Glomerular visceral epithelial cell (primary cell): ENCODE measurements around the gene ACOT11.
"Not testable (repeated sequence)": the region's sequence is repeated elsewhere in the genome, so short reads cannot be mapped to it uniquely, and the experiment has no call there.

Source experiments
- DNase-seq: peaks from one replicate; pipeline ENCODE4 v3.0.0-alpha.2; 2016; ENCODE audit errors: extremely low spot score

The ACOT11 gene

DNA sequence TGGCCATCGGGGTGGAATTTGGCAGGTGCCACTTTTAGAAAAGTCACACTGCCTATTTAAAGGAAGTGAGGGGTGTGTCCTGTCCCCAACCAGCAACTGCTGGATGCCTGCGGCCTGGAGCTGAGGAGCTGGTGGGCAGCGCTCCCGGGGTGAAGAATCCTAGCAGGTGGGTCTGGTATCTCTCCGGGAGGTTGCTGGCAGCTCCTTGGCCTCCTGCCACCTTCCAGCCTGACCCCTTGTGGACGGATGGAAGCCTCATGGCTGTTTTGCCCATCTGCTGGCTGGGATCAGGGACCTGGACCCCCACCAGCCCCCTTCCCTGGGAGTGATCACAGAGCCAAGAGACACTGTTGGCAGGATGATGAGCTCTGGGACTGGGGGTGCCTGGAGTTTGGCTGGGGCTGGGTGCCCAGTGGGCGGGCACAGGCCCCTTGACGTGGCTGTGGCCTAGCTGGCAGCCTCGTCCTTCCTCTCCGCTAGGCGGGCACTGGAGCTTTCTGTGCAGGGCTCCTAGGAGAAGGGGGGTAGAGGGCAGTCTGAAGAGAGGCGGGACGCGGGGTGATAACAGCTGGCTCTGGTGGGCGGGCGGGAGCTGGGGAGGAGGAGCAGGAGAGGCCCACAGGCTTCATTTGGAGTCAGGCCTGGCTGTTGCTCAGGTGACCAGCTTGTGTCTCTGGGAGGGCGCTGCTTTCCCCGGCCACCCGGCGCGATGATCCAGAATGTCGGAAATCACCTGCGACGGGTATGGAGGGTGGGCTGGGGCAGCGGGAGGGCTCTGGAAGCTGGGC is at the start of gene ACOT11:
Gene ACOT11, plus strand, starts transcription at position 628 of the 788 bp plus-strand sequence. Its CDS starts 82 bp downstream, at position 710.
- DNase-seq, result peak; percentile 24

DNA sequence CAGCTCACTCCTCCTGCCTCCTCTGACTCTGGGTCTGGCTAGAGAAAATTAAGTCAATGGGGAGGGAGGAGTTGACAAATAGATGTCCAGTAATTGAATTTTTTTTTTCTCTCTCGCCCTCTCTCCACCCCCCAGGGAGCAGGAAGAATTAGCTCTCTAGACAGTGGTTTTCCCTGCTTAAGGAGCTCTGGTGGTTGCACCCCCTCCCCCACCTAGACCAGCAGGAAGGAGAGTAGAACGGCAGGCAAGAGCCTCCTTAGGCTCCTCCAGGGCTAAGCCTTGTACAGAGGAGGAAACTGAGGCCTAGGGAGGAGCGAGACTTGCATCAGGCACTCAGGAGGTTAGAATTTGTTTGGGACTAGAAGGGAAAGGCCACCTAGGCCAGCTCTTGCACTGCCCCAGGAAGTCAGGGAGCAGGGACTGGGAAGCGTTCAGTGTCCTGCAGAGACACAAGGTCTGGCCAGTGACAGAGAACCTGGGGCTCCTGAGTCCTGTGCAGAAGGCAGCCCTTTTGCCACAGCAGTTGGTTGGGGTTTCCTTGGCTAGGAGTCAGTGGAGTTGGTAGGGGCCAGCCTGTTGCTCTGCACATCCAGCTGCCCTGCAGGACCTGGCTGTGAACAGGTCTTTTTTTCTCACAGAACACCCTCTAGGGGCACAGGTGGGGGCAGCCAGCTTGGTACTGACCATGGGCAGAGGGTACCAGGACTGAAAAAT is 49.5 kb upstream of the ACOT11 start:
- DNase-seq, result peak; percentile 46

DNA sequence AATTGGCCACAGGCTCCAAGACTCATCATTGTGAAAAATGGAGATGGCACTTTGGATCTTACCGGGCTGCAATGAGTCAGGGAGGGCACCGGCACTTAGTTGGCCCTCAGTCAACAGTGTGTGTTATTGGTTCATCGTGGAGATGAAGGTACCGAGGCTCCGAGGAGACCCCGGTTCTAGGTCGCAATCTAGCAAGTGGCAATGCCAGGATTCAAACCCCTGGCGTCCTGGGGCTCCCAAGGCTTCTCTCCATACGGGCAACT is 49.0 kb upstream of the ACOT11 start:
- no peak for DNase-seq

DNA sequence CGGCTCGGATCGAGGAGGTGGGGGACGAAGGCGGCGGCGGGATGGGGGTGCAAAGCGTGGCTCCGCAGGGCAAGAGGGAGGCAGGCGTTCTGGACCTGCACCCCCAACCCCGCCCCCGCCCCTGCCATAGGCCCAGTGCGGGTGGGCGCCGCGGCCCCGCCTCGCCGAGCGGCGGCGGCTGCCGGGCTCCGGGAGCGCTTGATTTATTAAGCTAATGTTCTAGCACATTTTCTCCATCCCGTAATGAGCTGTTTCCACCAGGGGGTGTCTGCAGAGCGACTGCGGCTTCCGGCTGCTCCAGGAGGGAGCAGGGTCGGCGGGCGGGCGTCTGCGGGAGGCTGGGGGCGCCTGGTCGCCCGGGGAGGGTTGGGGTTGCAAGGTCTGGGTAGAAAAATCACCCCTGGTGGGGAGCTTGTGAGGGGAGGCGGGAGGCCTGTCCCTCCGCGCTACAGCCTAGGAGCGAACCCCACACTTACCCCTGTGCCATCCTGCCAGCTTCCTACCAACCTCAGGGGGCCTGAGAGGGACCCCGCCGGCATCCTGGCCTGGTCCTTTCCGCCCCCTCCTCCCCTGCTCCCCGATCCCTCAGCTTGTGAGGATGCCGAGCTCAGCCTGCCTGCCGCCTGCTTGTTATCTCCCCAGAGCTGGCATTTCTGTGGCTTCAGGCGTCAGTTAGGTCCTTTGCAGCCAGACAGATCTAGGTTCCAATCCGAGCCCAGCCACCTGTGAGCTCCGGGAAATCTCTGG is 48.5 kb upstream of the ACOT11 start:
- DNase-seq, result peak; percentile 42

DNA sequence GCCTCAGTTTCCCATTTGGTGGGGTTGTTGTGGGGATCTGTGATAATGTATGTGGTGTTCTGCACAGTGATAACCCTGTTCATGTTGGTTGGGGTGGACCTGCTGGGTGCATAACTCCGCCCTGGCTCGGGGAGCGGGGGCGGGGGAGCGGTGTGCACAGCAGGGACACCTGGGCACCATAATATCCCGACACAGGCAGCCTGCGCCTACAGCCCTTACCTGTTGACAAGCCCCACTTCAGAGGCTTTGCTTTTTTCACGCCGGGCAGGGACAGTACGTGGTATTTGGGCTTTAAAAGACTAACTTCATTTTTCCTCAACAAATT is 48.0 kb upstream of the ACOT11 start:
- no peak for DNase-seq

DNA sequence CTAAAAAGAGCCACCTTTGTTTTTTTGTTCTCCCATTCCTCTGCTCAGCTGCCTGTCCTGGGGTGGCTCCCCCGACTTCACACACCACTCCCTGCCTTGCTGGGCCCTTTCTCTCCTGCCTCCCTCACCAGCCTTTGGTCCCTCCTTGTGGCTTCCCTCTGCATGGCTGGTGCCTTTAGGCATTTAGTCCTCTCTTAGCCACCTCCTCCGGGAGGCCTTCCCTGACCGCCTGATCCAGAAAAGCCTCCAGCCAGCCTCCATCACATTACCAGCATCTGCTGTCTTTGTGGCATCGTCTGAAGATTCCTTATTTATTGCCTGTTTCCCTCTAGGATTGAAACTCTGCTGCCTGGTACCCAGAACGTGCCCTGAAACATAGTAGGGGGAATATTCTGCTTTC is 46.2 kb upstream of the ACOT11 start:
- DNase-seq, result no peak

DNA sequence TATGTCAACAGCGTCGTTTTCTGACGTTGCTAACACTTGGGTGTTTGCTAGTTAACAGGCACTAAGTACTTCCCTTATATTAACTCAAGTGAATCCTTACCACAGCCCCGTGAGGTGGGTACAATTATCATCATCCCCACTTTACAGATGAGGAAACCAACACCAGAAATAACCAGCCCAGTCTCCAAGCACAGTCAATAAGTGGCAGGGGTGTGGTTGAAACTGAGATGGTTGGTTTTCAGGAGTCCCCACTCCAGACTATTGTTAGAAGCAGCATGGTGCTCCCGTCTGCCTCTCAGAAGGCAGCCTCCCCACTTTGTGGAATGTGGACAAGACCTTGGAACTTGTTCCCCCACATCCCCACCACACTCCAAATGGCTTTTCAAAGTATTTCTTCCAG is 45.7 kb upstream of the ACOT11 start:
- no peak for DNase-seq

DNA sequence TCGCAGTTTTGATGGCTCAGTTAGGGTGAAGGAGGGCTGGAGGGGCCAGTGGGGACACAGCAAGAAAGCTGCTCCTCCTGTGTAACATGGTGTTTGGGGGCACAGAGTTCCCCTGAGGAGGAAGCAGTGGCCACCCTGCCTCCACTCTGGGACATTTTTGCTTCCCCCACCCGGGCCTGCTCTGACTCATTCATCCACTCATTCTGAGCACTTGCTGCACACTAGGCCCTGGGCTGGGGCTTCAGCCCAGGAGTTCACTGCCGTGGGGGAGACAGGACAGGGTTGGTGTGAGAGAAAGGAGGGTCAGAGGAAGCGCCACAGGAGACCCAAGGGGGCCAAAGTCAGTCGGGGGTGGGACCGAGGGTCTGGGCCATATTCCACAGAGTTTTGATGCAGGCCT is 41.4 kb upstream of the ACOT11 start:
- DNase-seq, result no peak

DNA sequence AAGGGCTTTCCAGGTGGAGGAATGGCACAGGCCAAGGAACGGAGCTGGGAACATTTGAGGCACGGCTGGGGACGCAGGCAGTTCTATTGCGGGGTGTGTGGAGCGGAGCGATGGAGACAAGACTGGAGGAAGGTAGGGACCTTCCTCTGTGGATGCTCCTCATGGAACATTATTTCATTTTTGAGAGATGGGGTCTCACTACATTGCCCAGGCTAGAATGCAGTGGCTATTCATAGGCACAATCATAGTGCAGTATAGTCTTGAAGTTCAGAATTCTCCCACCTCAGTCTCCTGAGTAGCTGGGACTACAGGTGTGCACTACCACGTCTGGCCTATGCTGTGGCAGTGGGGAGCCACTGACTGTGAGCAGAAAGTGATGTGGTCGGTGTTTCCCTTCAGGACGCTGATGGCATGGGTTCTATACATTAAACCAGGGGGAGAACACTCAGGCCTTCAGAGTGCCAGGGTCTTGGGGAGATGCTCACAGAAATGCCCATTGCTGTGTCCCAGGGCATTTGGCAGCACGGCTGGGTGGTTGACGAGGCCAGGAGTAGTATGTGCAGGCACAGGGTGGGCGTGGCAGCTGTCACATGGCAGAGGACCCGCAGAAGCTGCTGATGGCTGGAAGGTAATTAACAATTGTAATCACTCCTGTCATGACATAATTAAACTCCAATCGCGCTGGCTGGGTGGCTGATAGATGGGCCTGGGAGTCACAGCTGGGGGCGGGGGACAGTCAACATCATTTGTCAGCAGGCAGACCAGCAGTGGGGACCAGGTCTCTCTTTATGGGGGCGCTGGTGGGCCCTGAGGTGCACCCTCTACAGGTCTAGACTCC is 40.8 kb upstream of the ACOT11 start:
- no peak for DNase-seq

DNA sequence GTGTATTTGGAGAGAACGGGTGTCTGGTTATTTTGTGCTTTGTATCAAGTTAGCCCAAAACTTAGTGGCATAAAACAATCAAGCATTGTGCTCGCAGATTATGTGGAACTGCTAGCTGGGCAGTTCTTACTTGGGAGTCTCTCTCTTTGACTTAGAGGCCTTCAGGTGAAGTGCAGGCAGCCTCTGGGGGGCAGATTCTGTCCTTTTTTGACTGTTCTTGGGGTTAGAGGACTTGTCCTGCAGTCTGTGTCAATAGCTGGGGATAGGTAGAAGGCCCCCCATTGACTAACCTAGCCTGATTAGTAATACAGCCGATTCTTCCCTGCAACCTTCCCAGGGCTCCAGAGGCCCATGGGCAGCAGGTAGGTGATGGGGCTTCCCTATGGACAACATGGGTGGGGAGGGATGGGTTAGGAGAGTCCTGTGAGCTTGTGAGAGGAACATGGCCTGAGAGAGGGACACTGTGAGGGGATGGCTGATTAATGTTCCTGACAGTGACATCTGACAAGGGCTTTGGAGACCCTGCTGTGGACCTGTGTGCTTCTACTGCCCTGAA is 37.2 kb upstream of the ACOT11 start:
- DNase-seq, result no peak

DNA sequence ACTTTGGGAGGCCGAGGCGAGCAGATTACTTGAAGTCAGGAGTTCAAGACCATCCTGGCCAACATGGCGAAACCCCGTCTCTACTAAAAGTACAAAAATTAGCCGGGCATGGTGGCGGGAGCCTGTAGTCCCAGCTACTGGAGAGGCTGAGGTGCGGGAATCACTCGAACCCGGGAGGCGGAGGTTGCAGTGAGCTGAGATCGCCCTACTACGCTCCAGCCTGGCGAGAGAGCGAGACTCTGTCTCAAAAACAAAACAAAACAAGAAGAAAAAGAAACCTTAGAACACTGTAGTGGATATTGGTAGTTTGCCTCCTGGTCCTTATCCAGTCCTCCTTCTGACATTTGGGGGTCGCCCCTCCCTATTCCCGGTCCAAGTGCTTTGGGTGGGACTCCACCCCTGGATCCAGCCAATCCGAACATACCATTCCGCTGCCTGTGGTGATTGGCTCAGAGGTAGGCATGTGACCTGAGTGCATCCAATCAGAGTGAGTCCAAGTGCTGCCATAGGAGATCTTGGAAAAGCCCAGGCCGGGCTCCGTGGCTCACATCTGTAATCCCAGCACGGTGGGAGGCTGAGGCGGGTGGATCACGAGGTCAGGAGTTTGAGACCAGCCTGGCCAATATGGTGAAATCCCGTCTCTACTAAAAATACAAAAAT is 34.0 kb upstream of the ACOT11 start:
- DNase-seq, result not testable (repeated sequence)

DNA sequence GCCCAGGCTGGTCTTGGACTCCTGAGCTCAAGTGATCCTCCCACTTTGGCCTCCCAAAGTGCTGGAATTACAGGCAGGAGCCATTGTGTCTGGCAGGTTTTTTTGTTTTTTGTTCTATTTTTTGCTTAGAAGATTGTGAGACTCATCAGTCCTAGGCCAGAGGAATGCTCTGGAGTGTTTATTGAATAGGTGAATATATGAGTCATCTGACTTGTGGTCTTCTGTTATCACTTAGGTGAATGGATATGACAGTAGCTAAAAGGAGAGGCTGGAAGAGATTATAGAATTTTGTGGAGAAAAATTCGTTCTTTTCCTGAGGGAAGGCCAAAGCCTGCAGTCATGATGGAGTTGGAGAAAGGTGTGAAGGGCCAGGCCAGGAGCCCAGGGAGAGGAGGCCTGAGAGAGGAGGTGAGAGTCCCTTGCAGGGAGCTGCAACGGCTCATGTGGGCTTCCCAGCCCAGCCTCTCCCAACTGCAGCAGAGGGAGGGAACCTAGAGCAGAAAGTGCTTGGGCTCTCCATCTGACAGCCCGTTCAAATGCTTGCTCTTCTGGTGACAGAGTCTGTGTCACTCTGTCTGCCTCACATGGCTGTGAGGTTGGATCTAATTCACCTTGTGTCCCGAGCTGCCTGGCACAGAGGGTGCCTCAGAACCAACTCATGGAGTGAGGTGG is 31.6 kb upstream of the ACOT11 start:
- no peak for DNase-seq

DNA sequence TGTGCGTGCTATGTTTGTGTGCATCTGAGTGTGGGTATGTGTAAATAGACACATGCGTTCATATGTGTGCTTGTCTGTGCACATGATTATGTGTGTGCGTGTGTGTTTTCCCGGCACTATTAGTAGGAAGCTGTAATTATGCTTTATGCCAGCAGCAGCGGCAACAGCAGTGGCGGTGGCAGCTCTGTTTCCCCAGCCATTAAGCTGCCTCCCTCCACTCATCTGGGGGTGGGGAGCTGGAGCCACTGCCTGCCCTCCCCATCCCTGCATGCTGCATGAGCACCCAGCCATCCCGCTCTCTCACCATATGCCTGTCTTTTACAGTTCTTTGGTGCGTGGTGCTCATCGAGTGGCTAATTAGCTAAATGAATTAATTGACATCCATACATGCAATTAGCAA is 30.5 kb upstream of the ACOT11 start:
- DNase-seq, result no peak

DNA sequence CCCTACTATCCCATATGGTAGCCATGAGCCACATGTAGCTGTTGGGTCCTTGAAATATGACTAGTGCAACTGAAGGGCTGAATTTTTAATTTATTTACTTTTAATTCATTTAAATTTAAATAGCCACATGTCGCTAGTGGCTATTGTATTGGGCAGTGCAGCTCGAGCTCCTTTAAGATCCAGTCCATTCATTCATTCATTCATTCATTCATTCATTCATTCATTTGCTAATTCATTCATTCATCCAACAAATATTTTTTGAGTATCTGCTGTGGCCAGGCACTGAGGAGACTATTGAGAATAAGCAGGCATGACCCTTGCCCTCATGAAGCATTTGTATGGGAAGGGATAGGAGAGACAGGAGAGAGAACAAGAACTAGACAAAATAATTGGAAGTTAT is 29.5 kb upstream of the ACOT11 start:
- DNase-seq, result no peak

DNA sequence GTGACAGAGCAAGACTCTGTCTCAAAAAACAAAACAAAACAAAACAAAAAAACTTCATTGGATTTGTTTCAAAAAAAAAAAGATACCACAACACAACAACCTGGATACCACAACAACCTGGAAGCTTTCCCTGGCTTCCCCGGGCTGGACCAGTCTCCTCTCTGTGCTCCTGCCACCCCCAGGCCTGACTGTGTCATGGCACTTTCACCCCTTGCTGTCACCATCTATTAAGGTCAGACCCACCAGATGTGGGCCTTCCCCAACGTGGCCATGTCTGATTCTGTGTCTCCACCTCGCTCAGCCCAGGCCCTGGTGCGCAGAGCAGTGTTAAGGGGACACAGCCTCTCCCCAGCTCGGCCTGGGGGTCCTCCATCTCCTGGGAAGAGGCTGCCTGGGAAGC is 28.3 kb upstream of the ACOT11 start:
- no peak for DNase-seq

DNA sequence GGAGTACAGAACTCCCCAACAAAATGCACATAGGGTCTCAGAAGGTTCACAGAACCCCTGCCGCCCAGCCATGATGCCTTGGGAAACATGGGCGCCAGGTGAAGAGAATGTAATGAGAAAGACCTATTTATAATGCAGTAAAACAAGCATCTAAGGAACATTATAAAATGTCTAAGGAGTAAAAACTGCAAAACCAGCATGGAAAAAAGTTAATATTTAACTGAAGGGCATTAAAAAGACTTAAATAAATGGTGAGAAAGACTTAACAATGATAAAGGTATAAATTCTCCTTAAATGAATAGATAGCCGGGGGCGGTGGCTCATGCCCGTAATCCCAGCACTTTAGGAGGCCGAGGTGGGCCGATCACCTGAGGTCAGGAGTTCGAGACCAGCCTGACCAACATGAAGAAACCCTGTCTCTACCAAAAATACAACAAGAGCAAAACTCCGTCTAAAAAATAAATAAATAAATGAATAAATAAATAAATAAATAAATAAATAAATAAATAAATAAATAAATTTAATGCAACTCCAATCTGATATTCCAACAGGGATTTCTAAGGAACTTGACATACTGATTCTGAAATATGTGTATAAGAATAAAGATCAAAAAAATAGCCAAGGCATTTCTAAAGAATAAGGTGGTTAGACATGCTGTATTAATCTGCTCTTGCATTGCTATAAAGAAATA is 27.3 kb upstream of the ACOT11 start:
- DNase-seq, result no peak

DNA sequence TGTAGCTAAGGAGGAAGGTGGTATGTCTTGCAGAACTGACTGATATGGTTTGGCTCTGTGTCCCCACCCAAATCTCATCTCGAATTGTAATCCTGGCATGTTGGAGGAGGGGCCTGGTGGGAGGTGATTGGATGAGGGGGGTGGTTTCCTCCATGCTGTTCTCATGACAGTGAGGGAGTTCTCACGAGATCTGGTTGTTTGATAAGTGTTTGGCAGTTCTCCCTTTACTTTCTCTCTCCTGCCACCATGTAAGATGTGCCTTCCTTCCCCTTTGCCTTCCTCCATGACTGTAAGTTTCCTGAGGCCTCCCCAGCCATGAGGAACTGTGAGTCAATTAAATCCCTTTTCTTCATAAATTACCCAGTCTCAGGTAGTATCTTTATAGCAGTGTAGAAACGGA is 21.5 kb upstream of the ACOT11 start:
- DNase-seq, result not testable (repeated sequence)

DNA sequence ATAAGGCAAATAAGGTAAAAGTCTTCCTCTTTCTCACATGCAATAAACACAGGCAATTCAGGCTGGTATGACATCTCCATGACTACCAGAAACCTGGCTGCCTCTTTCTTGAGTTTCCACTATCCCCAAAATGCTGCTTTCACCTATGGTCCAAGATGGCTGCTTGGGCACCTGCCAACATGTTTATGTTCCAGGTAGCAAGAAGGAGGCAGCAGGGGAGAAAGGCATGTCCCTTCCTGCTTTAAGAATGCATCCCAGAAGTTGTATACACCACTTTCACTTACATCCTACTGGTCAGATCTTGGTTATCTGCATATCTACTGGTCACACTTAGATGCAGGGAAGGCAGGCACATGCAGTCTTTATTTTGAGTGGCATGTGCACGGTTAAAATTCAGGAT is 19.4 kb upstream of the ACOT11 start:
- no peak for DNase-seq

DNA sequence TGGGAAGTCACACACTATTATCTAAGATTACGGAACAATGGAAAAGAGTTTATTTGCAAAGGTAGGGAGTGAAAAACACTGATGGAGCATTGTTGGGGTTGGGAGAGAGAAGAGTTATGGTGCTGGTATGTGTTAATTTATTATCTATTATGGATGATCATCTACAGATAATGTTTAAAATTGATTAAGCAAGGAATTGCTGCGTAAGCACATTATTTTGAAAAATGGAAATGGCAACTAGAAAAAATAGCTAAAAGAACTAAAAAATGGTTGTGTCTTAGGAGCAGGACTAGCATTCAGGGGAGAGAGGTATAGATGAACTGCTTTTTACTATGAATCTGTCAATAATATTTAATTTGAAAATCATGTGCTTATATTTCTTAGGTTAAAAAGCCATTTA is 16.0 kb upstream of the ACOT11 start:
- no peak for DNase-seq

DNA sequence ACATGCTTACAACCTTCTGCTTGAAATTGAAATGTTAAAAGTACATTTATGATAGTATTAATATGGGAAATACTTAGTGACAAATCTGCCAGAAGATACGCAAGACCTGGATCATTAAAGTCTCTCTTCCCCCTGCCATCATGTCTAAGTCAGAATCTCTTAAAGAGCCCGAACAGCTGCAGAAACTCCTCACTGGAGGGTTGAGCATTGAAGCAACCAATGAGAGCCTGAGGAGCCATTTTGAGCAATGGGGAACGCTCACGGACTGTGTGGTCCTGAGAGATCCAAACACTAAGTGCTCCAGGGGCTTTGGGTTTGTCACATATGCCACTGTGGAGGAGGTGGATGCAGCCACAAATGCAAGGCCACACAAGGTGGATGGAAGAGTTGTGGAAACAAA is 11.4 kb upstream of the ACOT11 start:
- DNase-seq, result not testable (repeated sequence)
